ENCODE measurements around the gene FUT8.

Gene FUT8

DNA sequence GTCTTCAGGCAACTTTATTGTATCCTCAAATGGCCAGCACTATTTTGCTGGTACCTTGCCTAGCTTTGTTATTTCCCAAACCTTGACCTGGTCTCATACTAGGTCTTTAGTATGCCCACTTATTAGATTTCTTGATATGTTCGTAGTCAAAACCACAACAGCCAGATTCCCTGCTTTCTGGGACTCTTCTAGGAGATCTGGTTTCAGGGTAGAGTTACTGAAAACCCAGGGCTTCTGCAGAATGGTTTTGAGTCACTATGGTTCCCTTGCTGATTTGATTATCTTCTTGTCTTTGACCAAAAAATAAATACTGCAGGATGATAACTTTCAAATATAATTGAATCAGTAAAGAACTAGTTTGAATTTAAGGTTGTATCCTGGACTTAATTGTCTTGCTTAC is 211.2 kb downstream of the FUT8 start:
- Histone ChIP-seq H3K4ac (ENCODE audit: low read length) (no peak overlapping the region), H3K27ac (replicated peaks; ENCODE audit: low read length) (no peak overlapping the region), H3K4me2 (ENCODE audit: insufficient read depth, low read length, poor library complexity, severe bottlenecking) (no peak overlapping the region), H2BK120ac (ENCODE audit: low read depth, low read length) (no peak overlapping the region), H3K79me1 (ENCODE audit: low read depth, low read length) (no peaks in the 10 kb centered on the region), H2AFZ (ENCODE audit: low read length) (no peak overlapping the region), H3K4me3 (ENCODE audit: low read length in 2 of 2) (no peak overlapping the region), H3K14ac (ENCODE audit: low read length) (no peak overlapping the region), H3K18ac (ENCODE audit: low read length) (no peak overlapping the region), H3K36me3 (replicated peaks in 1 of 2; ENCODE audit: control insufficient read depth in 2 of 2, insufficient read depth in 2 of 2, low read length in 2 of 2) (no peaks in the 10 kb centered on the region), H4K91ac (ENCODE audit: low read depth, low read length, poor library complexity) (no peak overlapping the region), H3K4me1 (ENCODE audit: control insufficient read depth in 2 of 2, insufficient read depth in 1 of 2, low read depth in 1 of 2, low read length in 2 of 2) (no peaks in the 10 kb centered on the region), H2BK5ac (ENCODE audit: low read length) (no peak overlapping the region), H4K8ac (ENCODE audit: low read depth, low read length) (no peak overlapping the region), H3K9me3 (replicated peaks in 1 of 2; ENCODE audit: control insufficient read depth in 2 of 2, insufficient read depth in 1 of 2, low read depth in 1 of 2, low read length in 2 of 2) (no peaks in the 10 kb centered on the region), H2AK5ac (ENCODE audit: low read depth, low read length) (no peak overlapping the region), H3K27me3 (ENCODE audit: control insufficient read depth in 3 of 3, insufficient read depth in 3 of 3, low read depth in 1 of 3, low read length in 3 of 3) (no peaks in the 10 kb centered on the region), H2BK12ac (ENCODE audit: low read length) (no peak overlapping the region), H3K23ac (ENCODE audit: low read depth, low read length, poor library complexity) (no peak overlapping the region), H3K9ac (ENCODE audit: low read depth, low read length, poor library complexity) (no peak overlapping the region), H2BK15ac (ENCODE audit: low read length) (no peak overlapping the region)
- no peak for DNase-seq (ENCODE audit: low spot score)
- WGBS, 2 donors (ENCODE audit: extremely low coverage in 2 of 2, insufficient read length in 2 of 2, insufficient replicate concordance in 1 of 2) = no CpG with 5 or more reads among the region's 1 CpG

DNA sequence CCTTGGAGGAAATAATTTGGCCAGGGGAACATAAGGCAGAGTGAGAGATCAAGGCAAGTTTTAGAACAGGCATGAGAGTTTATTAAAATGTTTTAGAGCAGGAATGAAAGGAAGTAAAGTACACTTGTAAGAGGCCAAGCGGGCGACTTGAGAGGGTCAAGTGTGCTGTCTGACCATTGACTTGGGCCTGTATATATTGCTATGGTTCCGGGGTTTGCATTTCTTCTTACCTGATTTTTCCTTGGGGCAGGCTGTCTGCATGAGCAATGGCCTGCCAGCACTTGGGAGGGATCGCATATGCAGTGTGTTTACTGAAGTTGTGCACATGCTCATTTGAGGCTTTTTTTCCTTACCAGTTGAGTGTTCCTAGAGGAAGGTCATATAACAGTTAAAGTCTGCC is 214.8 kb downstream of the FUT8 start:
- no CpG with 5 or more reads among the region's 4 CpGs for WGBS, 2 donors (ENCODE audit: extremely low coverage in 2 of 2, insufficient read length in 2 of 2, insufficient replicate concordance in 1 of 2)
- H3K4ac ChIP-seq (ENCODE audit: low read length) = no peak overlapping the region
- H3K4me2 ChIP-seq (ENCODE audit: insufficient read depth, low read length, poor library complexity, severe bottlenecking) = no peak overlapping the region
- H3K23ac ChIP-seq (ENCODE audit: low read depth, low read length, poor library complexity) = no peak overlapping the region
- H2BK120ac ChIP-seq (ENCODE audit: low read depth, low read length) = no peak overlapping the region
- H3K27ac ChIP-seq (replicated peaks; ENCODE audit: low read length) = no peak overlapping the region
- H2BK5ac ChIP-seq (ENCODE audit: low read length) = no peak overlapping the region
- no peak overlapping the region for H4K91ac ChIP-seq (ENCODE audit: low read depth, low read length, poor library complexity)
- H3K14ac ChIP-seq (ENCODE audit: low read length) = no peak overlapping the region
- H3K9me3 ChIP-seq (replicated peaks in 1 of 2; ENCODE audit: control insufficient read depth in 2 of 2, insufficient read depth in 1 of 2, low read depth in 1 of 2, low read length in 2 of 2) = no peaks in the 10 kb centered on the region
- no peak overlapping the region for H4K8ac ChIP-seq (ENCODE audit: low read depth, low read length)
- H3K4me3 ChIP-seq (ENCODE audit: low read length in 2 of 2) = no peak overlapping the region
- no peak for DNase-seq (ENCODE audit: low spot score)
- H3K36me3 ChIP-seq (replicated peaks in 1 of 2; ENCODE audit: control insufficient read depth in 2 of 2, insufficient read depth in 2 of 2, low read length in 2 of 2) = peaks cover 0 to 2% of the 10 kb centered on the region in 2 donors
- no peak overlapping the region for H2BK12ac ChIP-seq (ENCODE audit: low read length)
- no peaks in the 10 kb centered on the region for H3K4me1 ChIP-seq (ENCODE audit: control insufficient read depth in 2 of 2, insufficient read depth in 1 of 2, low read depth in 1 of 2, low read length in 2 of 2)
- H3K9ac ChIP-seq (ENCODE audit: low read depth, low read length, poor library complexity) = no peak overlapping the region
- H2BK15ac ChIP-seq (ENCODE audit: low read length) = no peak overlapping the region
- no peaks in the 10 kb centered on the region for H3K27me3 ChIP-seq (ENCODE audit: control insufficient read depth in 3 of 3, insufficient read depth in 3 of 3, low read depth in 1 of 3, low read length in 3 of 3)
- no peak overlapping the region for H2AK5ac ChIP-seq (ENCODE audit: low read depth, low read length)
- H3K79me1 ChIP-seq (ENCODE audit: low read depth, low read length) = no peaks in the 10 kb centered on the region
- no peak overlapping the region for H2AFZ ChIP-seq (ENCODE audit: low read length)
- H3K18ac ChIP-seq (ENCODE audit: low read length) = no peak overlapping the region

DNA sequence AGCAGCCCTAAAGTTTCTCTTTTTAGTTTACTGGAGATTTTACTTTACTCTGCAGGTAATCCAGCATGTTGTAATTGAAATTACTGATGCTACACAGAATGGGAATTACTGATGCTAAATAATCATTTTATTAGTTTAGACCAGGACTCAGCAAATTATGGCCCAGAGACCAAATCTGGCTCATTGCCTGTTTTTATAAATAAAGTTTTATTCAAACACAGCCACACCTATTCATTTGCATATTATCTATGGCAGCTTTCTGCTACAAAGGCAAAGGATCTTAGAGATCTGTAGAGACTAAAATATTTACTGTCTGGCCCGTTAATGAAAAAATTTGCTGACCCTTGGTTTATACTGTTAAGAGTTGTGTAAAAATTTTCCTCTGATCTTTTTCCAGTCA is 216.1 kb downstream of the FUT8 start:
- Histone ChIP-seq H3K4me1 (ENCODE audit: control insufficient read depth in 2 of 2, insufficient read depth in 1 of 2, low read depth in 1 of 2, low read length in 2 of 2) (no peaks in the 10 kb centered on the region), H3K9me3 (replicated peaks in 1 of 2; ENCODE audit: control insufficient read depth in 2 of 2, insufficient read depth in 1 of 2, low read depth in 1 of 2, low read length in 2 of 2) (no peaks in the 10 kb centered on the region), H2BK120ac (ENCODE audit: low read depth, low read length) (no peak overlapping the region), H3K23ac (ENCODE audit: low read depth, low read length, poor library complexity) (no peak overlapping the region), H4K91ac (ENCODE audit: low read depth, low read length, poor library complexity) (no peak overlapping the region), H3K4me3 (ENCODE audit: low read length in 2 of 2) (no peak overlapping the region), H3K18ac (ENCODE audit: low read length) (no peak overlapping the region), H3K36me3 (replicated peaks in 1 of 2; ENCODE audit: control insufficient read depth in 2 of 2, insufficient read depth in 2 of 2, low read length in 2 of 2) (peaks cover 0 to 2% of the 10 kb centered on the region in 2 donors), H2BK12ac (ENCODE audit: low read length) (no peak overlapping the region), H2AK5ac (ENCODE audit: low read depth, low read length) (no peak overlapping the region), H3K27me3 (ENCODE audit: control insufficient read depth in 3 of 3, insufficient read depth in 3 of 3, low read depth in 1 of 3, low read length in 3 of 3) (no peaks in the 10 kb centered on the region), H3K79me1 (ENCODE audit: low read depth, low read length) (no peaks in the 10 kb centered on the region), H3K14ac (ENCODE audit: low read length) (no peak overlapping the region), H3K4me2 (ENCODE audit: insufficient read depth, low read length, poor library complexity, severe bottlenecking) (no peak overlapping the region), H3K4ac (ENCODE audit: low read length) (no peak overlapping the region), H3K27ac (replicated peaks; ENCODE audit: low read length) (no peak overlapping the region), H3K9ac (ENCODE audit: low read depth, low read length, poor library complexity) (no peak overlapping the region), H2BK15ac (ENCODE audit: low read length) (no peak overlapping the region), H2BK5ac (ENCODE audit: low read length) (no peak overlapping the region), H4K8ac (ENCODE audit: low read depth, low read length) (no peak overlapping the region), H2AFZ (ENCODE audit: low read length) (no peak overlapping the region)
- whole genome bisulfite sequencing, 2 donors (ENCODE audit: extremely low coverage in 2 of 2, insufficient read length in 2 of 2, insufficient replicate concordance in 1 of 2) = no CpG with 5 or more reads among the region's 1 CpG
- no peak for DNase-seq (ENCODE audit: low spot score)

DNA sequence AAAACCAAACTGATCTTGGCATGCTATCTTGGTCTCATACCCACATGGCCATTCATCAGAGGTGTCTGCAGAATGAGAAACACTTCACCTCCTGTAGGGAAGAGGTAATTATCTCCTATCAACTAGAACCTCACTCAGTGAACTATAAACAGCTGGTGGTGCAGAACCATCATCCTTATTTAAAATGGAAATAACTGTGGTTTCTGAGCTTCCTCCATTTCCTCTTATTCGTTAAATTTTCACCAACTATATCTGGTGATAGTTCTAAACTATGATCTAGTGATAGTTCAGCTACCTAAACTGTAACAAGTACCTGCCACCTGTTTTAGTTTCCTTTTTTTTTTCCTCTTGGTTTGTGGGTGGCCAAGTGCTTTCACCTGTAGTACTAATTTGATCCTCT is 218.5 kb downstream of the FUT8 start:
- Histone ChIP-seq H4K8ac (ENCODE audit: low read depth, low read length) (no peak overlapping the region), H2BK120ac (ENCODE audit: low read depth, low read length) (no peak overlapping the region), H3K4me1 (ENCODE audit: control insufficient read depth in 2 of 2, insufficient read depth in 1 of 2, low read depth in 1 of 2, low read length in 2 of 2) (no peaks in the 10 kb centered on the region), H3K4me2 (ENCODE audit: insufficient read depth, low read length, poor library complexity, severe bottlenecking) (no peak overlapping the region), H3K23ac (ENCODE audit: low read depth, low read length, poor library complexity) (no peak overlapping the region), H2AK5ac (ENCODE audit: low read depth, low read length) (no peak overlapping the region), H3K27ac (replicated peaks; ENCODE audit: low read length) (no peak overlapping the region), H2AFZ (ENCODE audit: low read length) (no peak overlapping the region), H2BK5ac (ENCODE audit: low read length) (no peak overlapping the region), H3K4ac (ENCODE audit: low read length) (no peak overlapping the region), H2BK12ac (ENCODE audit: low read length) (no peak overlapping the region), H3K36me3 (replicated peaks in 1 of 2; ENCODE audit: control insufficient read depth in 2 of 2, insufficient read depth in 2 of 2, low read length in 2 of 2) (peaks cover 0 to 2% of the 10 kb centered on the region in 2 donors), H3K79me1 (ENCODE audit: low read depth, low read length) (peaks cover 2% of the 10 kb centered on the region), H3K9ac (ENCODE audit: low read depth, low read length, poor library complexity) (no peak overlapping the region), H3K4me3 (ENCODE audit: low read length in 2 of 2) (no peak overlapping the region), H2BK15ac (ENCODE audit: low read length) (no peak overlapping the region), H3K9me3 (replicated peaks in 1 of 2; ENCODE audit: control insufficient read depth in 2 of 2, insufficient read depth in 1 of 2, low read depth in 1 of 2, low read length in 2 of 2) (no peaks in the 10 kb centered on the region), H4K91ac (ENCODE audit: low read depth, low read length, poor library complexity) (no peak overlapping the region), H3K27me3 (ENCODE audit: control insufficient read depth in 3 of 3, insufficient read depth in 3 of 3, low read depth in 1 of 3, low read length in 3 of 3) (no peaks in the 10 kb centered on the region), H3K18ac (ENCODE audit: low read length) (no peak overlapping the region), H3K14ac (ENCODE audit: low read length) (no peak overlapping the region)
- WGBS, 2 donors (ENCODE audit: extremely low coverage in 2 of 2, insufficient read length in 2 of 2, insufficient replicate concordance in 1 of 2) = no CpG with 5 or more reads among the region's 1 CpG
- DNase-seq (ENCODE audit: low spot score) = no peak

Data from neuronal stem cell (in vitro differentiated cells).